ENCODE measurements around the gene KRT83. TPM values are rescaled to one million over a fixed set of nuclear protein-coding genes. Genes with fewer than 3 reads are reported as not detected.

The KRT83 gene
- total and polyA plus RNA-seq, 10 of the 15 experiments (the other 5 are each of a cell fraction or from before 2014, with no cell fraction given): not detected

DNA sequence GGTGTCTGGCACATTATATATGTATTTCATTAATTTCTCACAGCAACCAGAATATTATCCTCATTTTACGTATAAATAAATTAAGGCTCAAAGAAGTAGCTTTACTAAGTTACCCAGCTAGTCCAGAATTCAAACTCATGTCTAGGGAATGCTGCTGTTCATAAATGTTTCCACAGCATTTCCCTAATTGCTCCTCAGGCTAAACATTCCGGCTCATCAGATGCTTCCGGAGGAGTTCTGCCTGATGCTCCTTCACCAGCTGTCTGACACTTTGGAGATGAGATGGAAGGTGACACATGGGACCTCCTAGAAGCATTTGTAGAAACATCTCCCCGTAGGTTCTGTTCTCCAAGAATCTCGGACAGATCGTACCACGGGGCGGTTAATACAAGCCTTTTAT, 34.0 kb upstream of the KRT83 start (continued):
- TF ChIP-seq, protein P1, sequence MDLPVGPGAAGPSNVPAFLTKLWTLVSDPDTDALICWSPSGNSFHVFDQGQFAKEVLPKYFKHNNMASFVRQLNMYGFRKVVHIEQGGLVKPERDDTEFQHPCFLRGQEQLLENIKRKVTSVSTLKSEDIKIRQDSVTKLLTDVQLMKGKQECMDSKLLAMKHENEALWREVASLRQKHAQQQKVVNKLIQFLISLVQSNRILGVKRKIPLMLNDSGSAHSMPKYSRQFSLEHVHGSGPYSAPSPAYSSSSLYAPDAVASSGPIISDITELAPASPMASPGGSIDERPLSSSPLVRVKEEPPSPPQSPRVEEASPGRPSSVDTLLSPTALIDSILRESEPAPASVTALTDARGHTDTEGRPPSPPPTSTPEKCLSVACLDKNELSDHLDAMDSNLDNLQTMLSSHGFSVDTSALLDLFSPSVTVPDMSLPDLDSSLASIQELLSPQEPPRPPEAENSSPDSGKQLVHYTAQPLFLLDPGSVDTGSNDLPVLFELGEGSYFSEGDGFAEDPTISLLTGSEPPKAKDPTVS (IDR thresholded peaks at IDR 0.05; ENCODE audit: low read depth, low read length): no peak
- TF ChIP-seq, protein P2, sequence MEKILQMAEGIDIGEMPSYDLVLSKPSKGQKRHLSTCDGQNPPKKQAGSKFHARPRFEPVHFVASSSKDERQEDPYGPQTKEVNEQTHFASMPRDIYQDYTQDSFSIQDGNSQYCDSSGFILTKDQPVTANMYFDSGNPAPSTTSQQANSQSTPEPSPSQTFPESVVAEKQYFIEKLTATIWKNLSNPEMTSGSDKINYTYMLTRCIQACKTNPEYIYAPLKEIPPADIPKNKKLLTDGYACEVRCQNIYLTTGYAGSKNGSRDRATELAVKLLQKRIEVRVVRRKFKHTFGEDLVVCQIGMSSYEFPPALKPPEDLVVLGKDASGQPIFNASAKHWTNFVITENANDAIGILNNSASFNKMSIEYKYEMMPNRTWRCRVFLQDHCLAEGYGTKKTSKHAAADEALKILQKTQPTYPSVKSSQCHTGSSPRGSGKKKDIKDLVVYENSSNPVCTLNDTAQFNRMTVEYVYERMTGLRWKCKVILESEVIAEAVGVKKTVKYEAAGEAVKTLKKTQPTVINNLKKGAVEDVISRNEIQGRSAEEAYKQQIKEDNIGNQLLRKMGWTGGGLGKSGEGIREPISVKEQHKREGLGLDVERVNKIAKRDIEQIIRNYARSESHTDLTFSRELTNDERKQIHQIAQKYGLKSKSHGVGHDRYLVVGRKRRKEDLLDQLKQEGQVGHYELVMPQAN (conservative IDR thresholded peaks at IDR 0.05): no peak
- TF ChIP-seq RELA (IDR thresholded peaks at IDR 0.05; ENCODE audit: borderline replicate concordance, partially characterized antibody): no peak
- no peak for TF ChIP-seq HDAC6 (IDR thresholded peaks at IDR 0.05; ENCODE audit: unreplicated experiment)
- no peak for TF ChIP-seq GATAD2B (conservative IDR thresholded peaks at IDR 0.05; ENCODE audit: low read depth)
- TF ChIP-seq NFIC (IDR thresholded peaks at IDR 0.05; ENCODE audit: low read depth, low read length): no peak
- TF ChIP-seq, protein P3, sequence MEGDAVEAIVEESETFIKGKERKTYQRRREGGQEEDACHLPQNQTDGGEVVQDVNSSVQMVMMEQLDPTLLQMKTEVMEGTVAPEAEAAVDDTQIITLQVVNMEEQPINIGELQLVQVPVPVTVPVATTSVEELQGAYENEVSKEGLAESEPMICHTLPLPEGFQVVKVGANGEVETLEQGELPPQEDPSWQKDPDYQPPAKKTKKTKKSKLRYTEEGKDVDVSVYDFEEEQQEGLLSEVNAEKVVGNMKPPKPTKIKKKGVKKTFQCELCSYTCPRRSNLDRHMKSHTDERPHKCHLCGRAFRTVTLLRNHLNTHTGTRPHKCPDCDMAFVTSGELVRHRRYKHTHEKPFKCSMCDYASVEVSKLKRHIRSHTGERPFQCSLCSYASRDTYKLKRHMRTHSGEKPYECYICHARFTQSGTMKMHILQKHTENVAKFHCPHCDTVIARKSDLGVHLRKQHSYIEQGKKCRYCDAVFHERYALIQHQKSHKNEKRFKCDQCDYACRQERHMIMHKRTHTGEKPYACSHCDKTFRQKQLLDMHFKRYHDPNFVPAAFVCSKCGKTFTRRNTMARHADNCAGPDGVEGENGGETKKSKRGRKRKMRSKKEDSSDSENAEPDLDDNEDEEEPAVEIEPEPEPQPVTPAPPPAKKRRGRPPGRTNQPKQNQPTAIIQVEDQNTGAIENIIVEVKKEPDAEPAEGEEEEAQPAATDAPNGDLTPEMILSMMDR (IDR thresholded peaks at IDR 0.05 in 2 of 3, conservative IDR thresholded peaks at IDR 0.05 in 1 of 3; ENCODE audit: control insufficient read depth in 2 of 3, extremely low read depth in 1 of 3, insufficient read depth in 1 of 3, low read depth in 3 of 3, low read length in 3 of 3): no peak
- TF ChIP-seq POLR2AphosphoS5 (IDR thresholded peaks at IDR 0.05; ENCODE audit: low read length): no peak
- no peak for TF ChIP-seq HDGF (IDR thresholded peaks at IDR 0.05)
- TF ChIP-seq DPF2 (IDR thresholded peaks at IDR 0.05): no peak

Data from GM12878 (cell line).